Urinary bladder (tissue), 4 donors: ENCODE results near the gene RB1. TPM values are rescaled to one million over a fixed set of nuclear protein-coding genes. Genes with fewer than 3 reads are reported as not detected.

Experiments
- DNase-seq: peaks from one replicate; pipeline ENCODE4 v3.0.0-alpha.2; 2015; ENCODE audit errors: extremely low spot score
- H3K27ac ChIP-seq: one replicate; pipeline ENCODE4 v1.5.1; 2013; ENCODE audit warnings: low read depth, mild to moderate bottlenecking, moderate library complexity
- H3K36me3 ChIP-seq: one replicate; pipeline ENCODE4 v1.6.1; 2013; ENCODE audit warnings: mild to moderate bottlenecking, moderate library complexity; ENCODE audit not compliant: insufficient read depth
- H3K4me1 ChIP-seq: one replicate; pipeline ENCODE4 v1.6.1; 2013; ENCODE audit warnings: mild to moderate bottlenecking, moderate library complexity; ENCODE audit not compliant: insufficient read depth
- H3K4me3 ChIP-seq: one replicate; pipeline ENCODE4 v1.5.1; 2013; ENCODE audit warnings: low read depth, low read length
- WGBS: extraction: QIAGEN DNeasy Blood & Tissue Kit; methylation state at CpG from one replicate; pipeline ENCODE4 v1.1.7; 2013; 5-methylcytosine and 5-hydroxymethylcytosine counted together
- polyA plus RNA-seq: library from polyadenylated mRNA; stranded (reverse); fragments of 200-250 nt; gene quantifications from one replicate; pipeline ENCODE4 v1.2.3, GENCODE V29; 2013
- total RNA-seq: library from RNA; depleted of rRNA; stranded (reverse); fragments of >200 nt; gene quantifications from one replicate; pipeline ENCODE4 v1.2.3, GENCODE V29; 2014
- donor health status: healthy with polysubstance abuse.
- donor health status: healthy.

RB1 gene
- total and polyA plus RNA-seq, 2 donors = 19.7 to 81.6 TPM

GRCh38 chr13:48496271-48497161 is 193.0 kb downstream of the RB1 start:
- WGBS = 68% methylated on average over 7 of the region's 7 CpGs
- Histone ChIP-seq H3K4me1 (no peaks in the 10 kb centered on the region), H3K4me3 (no peak overlapping the region), H3K36me3 (no peaks in the 10 kb centered on the region), H3K27ac (no peak overlapping the region)
- DNase-seq = no peak

GRCh38 chr13:48497669-48498068 is 194.1 kb downstream of the RB1 start:
- DNase-seq = no peak
- no peaks in the 10 kb centered on the region for H3K36me3 ChIP-seq
- H3K4me3 ChIP-seq = no peak overlapping the region
- WGBS = 94% methylated on average over 2 of the region's 2 CpGs
- H3K27ac ChIP-seq = no peak overlapping the region
- H3K4me1 ChIP-seq = no peaks in the 10 kb centered on the region

GRCh38 chr13:48500652-48501197 is 197.2 kb downstream of the RB1 start:
- Histone ChIP-seq H3K36me3 (no peaks in the 10 kb centered on the region), H3K4me1 (no peaks in the 10 kb centered on the region), H3K4me3 (no peak overlapping the region), H3K27ac (no peak overlapping the region)
- DNase-seq = no peak
- WGBS = 75% methylated on average over 4 of the region's 4 CpGs

GRCh38 chr13:48501705-48502104 is 198.2 kb downstream of the RB1 start:
- no peaks in the 10 kb centered on the region for H3K4me1 ChIP-seq
- no peak overlapping the region for H3K27ac ChIP-seq
- no peak for DNase-seq
- H3K4me3 ChIP-seq = no peak overlapping the region
- 97% methylated on average over 2 of the region's 2 CpGs for WGBS
- no peaks in the 10 kb centered on the region for H3K36me3 ChIP-seq

- no peaks in the 10 kb centered on the region for H3K4me1 ChIP-seq
- no peak overlapping the region for H3K27ac ChIP-seq
- no peak overlapping the region for H3K4me3 ChIP-seq
- no peaks in the 10 kb centered on the region for H3K36me3 ChIP-seq
- no peak for DNase-seq
- WGBS = 90% methylated on average over 19 of the region's 19 CpGs
Observed at GRCh38 chr13:48502601-48503319, 199.2 kb downstream of the RB1 start.

GRCh38 chr13:48504606-48505005 is 201.1 kb downstream of the RB1 start:
- Histone ChIP-seq H3K4me1 (no peaks in the 10 kb centered on the region), H3K4me3 (no peak overlapping the region), H3K36me3 (no peaks in the 10 kb centered on the region), H3K27ac (no peak overlapping the region)
- DNase-seq = no peak
- WGBS = 87% methylated on average over 8 of the region's 8 CpGs

GRCh38 chr13:48505012-48505411 is 201.5 kb downstream of the RB1 start:
- no peak overlapping the region for H3K4me3 ChIP-seq
- no peaks in the 10 kb centered on the region for H3K36me3 ChIP-seq
- DNase-seq = no peak
- WGBS = 88% methylated on average over 4 of the region's 4 CpGs
- H3K27ac ChIP-seq = no peak overlapping the region
- no peaks in the 10 kb centered on the region for H3K4me1 ChIP-seq

- no peak overlapping the region for H3K4me3 ChIP-seq
- DNase-seq = no peak
- H3K27ac ChIP-seq = peak overlapping the region; percentile 59
- H3K36me3 ChIP-seq = no peaks in the 10 kb centered on the region
- WGBS = 62% methylated on average over 11 of the region's 11 CpGs
- no peaks in the 10 kb centered on the region for H3K4me1 ChIP-seq
Observed at GRCh38 chr13:48505597-48506091, 202.1 kb downstream of the RB1 start.

GRCh38 chr13:48506092-48506701 is 202.6 kb downstream of the RB1 start:
- Histone ChIP-seq H3K36me3 (no peaks in the 10 kb centered on the region), H3K4me3 (no peak overlapping the region), H3K27ac (peak overlapping the region; percentile 59), H3K4me1 (no peaks in the 10 kb centered on the region)
- WGBS = 75% methylated on average over 14 of the region's 14 CpGs
- no peak for DNase-seq

- WGBS = 86% methylated on average over 10 of the region's 10 CpGs
- DNase-seq = no peak
- Histone ChIP-seq H3K4me1 (no peaks in the 10 kb centered on the region), H3K27ac (no peak overlapping the region), H3K4me3 (no peak overlapping the region), H3K36me3 (no peaks in the 10 kb centered on the region)
Observed at GRCh38 chr13:48507021-48507420, 203.5 kb downstream of the RB1 start.

GRCh38 chr13:48508011-48508410 is 204.5 kb downstream of the RB1 start:
- no peak overlapping the region for H3K4me3 ChIP-seq
- peak overlapping the region; percentile 67 for H3K27ac ChIP-seq
- no peaks in the 10 kb centered on the region for H3K36me3 ChIP-seq
- no peaks in the 10 kb centered on the region for H3K4me1 ChIP-seq
- WGBS = 87% methylated on average over 6 of the region's 6 CpGs
- DNase-seq = no peak

GRCh38 chr13:48510698-48511097 is 207.1 kb downstream of the RB1 start:
- WGBS = 89% methylated on average over 5 of the region's 5 CpGs
- H3K27ac ChIP-seq = no peak overlapping the region
- H3K4me3 ChIP-seq = no peak overlapping the region
- H3K36me3 ChIP-seq = no peaks in the 10 kb centered on the region
- DNase-seq = no peak
- no peaks in the 10 kb centered on the region for H3K4me1 ChIP-seq

- WGBS = 74% methylated on average over 10 of the region's 10 CpGs
- Histone ChIP-seq H3K27ac (no peak overlapping the region), H3K4me3 (no peak overlapping the region), H3K4me1 (no peaks in the 10 kb centered on the region), H3K36me3 (no peaks in the 10 kb centered on the region)
- no peak for DNase-seq
Observed at GRCh38 chr13:48511621-48512230, 208.2 kb downstream of the RB1 start.
